T47D (cell line): ENCODE results near the gene RPL26.
A peak's percentile ranks its signal among the peaks of the same experiment; 100 is the strongest.
"Not testable (repeated sequence)": the region's sequence is repeated elsewhere in the genome, so short reads cannot be mapped to it uniquely, and the experiment has no call there.

Experiments
- DNase-seq, 2 experiments: peaks; one replicate each; pipeline versions ENCODE4 v3.0.0 to v3.0.0-alpha.2; 2011 to 2012; ENCODE audit warnings: low read depth in 1 of 2, low spot score in 1 of 2
- JUND ChIP-seq: IDR thresholded peaks from 2 replicates; pipeline ENCODE4 v1.6.1; 2012; ENCODE audit warnings: low read depth
- in situ Hi-C: cut with HindIII; loops from 2 replicates; pipeline ENCODE4 v1.10.0; 2016; ENCODE audit warnings: low sequenced_read_pairs, low pct_unique_long_range_greater_than_20kb

The RPL26 gene

DNA sequence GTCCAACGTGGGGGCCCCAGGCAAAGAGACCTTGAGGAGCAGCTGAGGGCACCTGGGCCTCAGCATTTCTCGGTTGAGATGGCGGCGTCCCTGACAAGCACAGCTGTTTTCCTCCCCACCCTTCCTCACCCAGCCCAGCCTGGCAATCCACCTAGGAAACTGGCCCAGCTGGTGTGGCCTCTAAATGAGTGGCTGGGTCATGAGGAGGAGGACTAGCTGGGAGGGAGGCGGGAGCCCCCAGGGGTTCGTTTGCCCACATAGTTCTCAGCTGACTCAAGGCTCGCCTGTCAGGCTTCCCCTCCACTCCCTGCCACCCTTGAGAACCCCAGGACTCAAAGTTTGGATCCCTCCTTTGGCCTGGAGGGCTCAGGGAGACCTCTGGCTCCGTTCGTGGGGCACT is 8.7 kb upstream of the RPL26 start:
- no peak for TF ChIP-seq JUND
- peak in 1 of 2 experiments; percentile 79 for DNase-seq
- in situ Hi-C loops, result no loop called here

DNA sequence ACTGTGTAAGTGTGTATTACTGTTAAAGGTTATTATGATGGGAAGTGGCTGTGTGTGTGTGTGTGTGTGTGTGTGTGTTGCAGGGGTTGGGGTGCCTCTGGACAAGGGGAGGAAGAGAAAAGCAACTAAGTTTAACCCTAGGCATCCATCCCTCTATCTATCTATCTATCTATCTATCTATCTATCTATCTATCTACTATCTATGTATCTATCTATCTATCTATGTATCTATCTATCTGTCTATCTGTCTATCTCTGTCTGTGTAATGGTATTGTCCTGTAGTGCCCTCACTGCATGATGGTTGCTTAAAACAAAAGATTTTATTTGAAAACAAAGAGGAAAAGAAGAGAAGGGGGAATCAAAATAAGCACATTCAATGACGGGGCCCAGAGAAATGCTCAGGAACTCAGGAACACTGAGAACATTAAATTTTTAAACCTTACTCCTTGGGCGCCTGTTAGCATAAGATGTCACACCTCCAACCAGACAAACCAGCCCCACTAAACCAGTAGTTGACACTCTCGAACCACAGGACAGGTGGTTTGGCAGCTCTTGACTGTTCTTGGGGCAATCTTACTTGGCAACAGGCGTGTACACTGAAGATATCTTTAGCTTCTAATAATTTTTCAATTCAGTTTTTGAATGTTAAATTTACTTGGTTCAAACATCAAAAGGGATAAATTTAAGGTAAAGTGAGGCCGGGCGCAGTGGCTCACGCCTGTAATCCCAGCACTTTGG is 5.1 kb upstream of the RPL26 start:
- DNase-seq, result peak in 1 of 2 experiments; percentile 82
- no peak for TF ChIP-seq JUND
- in situ Hi-C loops, result no loop called here

DNA sequence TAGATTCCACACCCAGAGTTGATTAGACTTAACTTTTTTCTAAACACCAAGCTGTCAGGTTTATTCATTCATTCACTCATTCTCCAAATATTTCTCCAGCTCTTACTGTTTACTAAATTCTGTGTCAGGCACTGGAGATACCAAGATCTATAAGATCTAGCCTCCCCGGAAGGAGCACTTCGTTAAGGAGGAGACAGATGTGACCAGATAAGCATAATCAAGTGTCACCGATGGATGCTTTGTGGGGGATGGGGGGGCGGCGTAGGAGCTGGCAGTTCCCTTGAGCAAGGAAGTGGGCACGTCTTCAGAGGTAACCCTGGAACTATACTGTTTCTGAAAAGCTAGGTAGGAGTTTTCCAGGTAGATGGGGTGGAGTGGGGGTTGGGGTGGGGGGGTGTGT is 3.8 kb upstream of the RPL26 start:
- in situ Hi-C loops, result no loop called here
- no peak for DNase-seq
- TF ChIP-seq JUND, result no peak

DNA sequence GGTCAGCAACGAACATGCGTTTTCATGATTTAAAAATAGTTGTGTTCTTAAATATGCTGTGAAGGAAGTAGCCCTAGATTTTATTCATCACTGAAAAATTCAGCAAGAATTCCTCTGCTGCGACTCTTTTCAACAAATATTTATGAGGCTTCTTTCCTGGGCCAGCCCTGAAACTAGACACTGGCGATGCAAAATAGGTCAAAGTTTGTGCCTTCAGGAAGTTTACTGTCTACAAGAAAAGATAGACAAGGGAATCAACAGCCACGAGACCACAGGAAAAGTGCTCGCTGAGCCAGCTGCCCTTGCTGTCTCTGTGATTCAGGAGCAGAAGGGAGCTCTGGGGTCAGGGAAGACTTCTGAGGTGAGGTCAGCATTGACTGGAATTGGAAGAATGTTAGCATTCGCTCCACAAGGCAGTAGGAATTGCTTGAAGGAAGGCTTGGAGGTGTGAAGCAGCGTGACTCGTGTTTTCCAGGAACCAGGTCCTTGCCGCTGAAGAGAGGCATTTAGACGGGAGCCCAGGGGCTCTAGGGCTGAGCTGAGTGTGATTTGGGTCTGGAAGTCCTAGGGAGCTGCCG is 1.9 kb upstream of the RPL26 start:
- no peak for TF ChIP-seq JUND
- DNase-seq, result peak in 1 of 2 experiments; percentile 57
- in situ Hi-C loops, result no loop called here

GRCh38 chr17:8382880-8383142 is 182 bp downstream of the RPL26 start:
- in situ Hi-C loops, result no loop called here
- no peak for DNase-seq
- no peak for TF ChIP-seq JUND

DNA sequence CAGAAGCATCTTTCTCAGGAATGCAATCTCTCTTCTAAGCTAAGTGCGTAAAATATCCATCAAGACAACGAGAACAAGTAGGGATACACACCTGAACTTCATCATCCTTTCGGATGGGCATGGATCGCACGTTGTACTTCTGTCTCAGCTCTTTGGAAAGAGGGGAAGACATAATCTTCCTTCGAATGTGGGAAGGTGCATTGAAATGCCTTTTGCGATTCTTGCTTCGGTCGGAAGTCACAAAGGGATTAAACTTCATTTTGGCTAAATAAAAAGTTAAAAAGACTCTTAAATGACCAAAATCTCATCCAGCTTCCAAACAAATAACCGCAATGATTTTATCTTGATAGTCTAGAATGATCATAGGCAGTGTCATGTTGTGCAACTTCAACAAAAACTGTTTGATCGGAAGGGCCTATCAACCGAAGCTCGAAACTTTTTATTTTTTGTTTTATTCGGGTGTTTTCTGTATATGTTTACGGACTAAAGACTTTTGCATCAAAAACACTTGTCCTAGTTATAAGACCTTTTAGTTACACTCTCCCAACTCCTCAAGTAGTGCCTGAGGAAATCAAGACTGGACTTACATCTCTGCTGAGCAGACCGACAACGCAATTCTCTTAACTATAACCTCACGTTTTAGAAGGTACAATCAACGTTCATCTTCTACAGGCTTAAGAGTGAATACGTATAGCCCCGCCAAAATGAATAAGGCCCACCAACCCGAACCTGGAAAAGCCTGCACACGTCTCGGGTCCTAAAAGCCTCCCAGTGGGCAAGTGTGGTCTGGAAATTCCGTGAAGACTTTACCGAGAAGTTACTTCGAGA is 727 bp downstream of the RPL26 start:
- in situ Hi-C loops, result no loop called here
- DNase-seq, result no peak
- no peak for TF ChIP-seq JUND

DNA sequence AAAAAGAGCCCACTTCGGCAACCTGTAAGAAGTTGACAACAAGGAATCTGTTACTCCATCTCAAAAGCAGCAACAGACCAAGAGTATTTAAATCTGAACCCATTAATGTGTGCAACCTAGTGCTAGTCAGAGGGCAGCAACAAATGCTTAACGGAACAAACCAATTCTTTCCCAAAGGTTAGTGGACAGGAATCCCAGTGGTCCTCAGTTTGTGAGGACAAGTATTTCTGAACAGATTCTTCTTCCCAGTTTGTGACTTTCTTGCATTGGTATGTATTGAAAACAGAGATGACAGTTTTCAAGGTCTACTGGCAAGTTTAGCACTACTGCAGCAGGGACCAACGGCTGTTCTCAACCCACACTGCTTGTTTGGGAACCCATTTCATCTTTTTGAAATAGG is 2.9 kb downstream of the RPL26 start:
- no peak for DNase-seq
- in situ Hi-C loops, result no loop called here
- TF ChIP-seq JUND, result no peak

DNA sequence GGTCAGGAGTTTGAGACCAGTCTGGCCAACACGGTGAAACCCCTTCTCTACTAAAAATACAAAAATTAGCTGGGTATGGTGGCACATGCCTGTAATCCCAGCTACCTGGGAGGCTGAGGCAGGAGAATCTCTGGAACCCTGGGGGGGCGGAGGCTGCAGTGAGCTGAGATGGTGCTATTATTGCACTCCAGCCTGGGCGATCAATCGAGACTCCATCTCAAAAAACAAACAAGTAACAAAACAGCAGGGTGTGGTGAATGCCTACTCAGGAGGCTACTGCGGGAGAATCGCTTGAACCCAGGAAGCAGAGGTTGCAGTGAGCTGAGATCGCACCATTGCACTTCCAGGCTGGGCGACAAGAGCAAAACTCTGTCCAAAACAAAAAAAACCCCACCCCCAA is 4.9 kb downstream of the RPL26 start:
- DNase-seq, in situ Hi-C loops: not testable (repeated sequence)

DNA sequence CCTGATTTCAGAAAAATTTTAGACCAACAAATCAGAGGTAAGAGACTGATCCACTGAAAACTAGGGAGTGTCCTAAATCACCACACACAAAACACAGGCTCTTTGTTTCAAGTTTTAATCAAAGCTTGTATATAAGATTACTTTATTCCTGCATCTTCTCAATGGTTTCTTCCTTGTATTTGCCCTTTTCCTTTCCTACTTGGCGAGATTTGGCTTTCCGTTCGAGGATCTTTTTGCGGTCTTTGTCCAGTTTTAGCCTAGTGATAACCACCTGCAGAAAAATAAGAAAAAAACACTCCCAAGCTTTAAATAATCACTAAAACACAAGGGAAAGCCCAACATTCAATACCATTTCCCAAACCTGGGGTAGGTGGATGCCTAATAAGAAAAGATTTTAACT is 5.6 kb downstream of the RPL26 start:
- in situ Hi-C loops, result no loop called here
- no peak for TF ChIP-seq JUND
- DNase-seq, result no peak

DNA sequence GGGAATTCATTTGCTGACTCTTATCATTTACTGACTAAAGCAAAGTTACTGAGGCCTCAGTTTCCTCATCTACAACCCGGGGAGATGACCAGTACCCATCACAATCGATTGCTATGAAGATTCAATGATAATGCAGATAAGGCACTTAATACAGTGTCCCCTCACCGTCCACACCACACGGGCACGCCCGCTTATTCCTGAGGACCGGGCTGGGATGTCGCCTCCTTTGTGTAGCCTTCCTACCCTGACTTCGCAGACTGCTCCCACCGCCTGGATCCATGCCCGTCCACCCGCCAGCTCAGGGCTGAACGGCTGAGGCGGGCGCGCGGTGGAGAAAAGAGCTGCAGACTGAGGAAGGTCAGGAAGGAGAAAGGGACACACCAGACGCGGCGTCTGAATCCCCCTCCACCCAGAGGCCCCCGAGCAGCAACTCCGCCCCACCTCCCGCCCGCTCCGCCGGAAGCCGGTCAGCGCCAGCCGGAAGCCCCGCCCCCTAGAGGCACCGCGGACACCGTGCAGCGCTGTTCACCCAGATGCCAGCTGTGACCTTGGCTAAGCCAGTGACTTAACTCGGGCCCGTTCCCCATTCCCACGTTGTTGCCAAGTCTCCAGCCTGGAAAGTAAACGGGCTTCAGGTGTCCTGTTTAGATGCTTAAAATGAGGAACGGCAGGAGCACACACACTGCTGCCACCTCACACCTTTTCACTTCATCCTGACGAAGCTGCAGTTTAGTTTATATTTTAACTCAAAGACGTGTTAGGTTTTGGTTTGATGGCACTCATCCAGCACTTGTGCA is 6.5 kb downstream of the RPL26 start, which contains the start of gene KRABD2:
KRABD2 (minus strand) TSS at position 434 of the 797 bp plus-strand sequence.
- DNase-seq, result peak; percentile 80 to 86
- in situ Hi-C loops, result no loop called here
- peak; percentile 27 for TF ChIP-seq JUND

GRCh38 chr17:8375738-8376259 is 7.2 kb downstream of the RPL26 start:
- TF ChIP-seq JUND, result no peak
- in situ Hi-C loops, result no loop called here
- peak; percentile 74 to 79 for DNase-seq

- in situ Hi-C loops, DNase-seq: not testable (repeated sequence)
Measured at GRCh38 chr17:8373856-8374255, 9.1 kb downstream of the RPL26 start.

DNA sequence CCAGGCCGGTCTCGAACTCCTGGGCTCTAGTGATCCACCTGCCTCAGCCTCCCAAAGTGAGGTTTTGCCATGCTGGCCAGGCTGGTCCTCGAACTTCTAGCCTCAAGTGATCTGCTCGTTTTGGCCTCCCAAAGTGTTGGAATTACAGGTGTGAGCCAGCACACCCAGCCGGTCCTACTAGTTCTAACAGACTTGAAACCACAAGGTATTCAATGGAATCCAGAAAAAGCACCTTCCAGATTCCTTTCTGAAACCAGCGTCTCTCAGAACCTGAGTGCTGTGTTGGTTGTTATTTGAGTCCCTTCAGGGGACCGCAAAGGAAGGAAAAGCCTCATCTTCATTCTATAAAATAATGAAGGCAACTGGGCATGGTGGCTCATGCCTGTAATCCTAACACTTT is 10.6 kb downstream of the RPL26 start:
- TF ChIP-seq JUND, result no peak
- in situ Hi-C loops, result no loop called here
- peak in 1 of 2 experiments; percentile 87 for DNase-seq
